GM19463 (cell line): ENCODE data around the gene PGRMC2.

Source experiments
- ATAC-seq: cut with Tn5 transposase; IDR thresholded peaks from one replicate; pipeline ENCODE4 v1.9.1; 2021; ENCODE audit warnings: mild to moderate bottlenecking, moderate library complexity; ENCODE audit not compliant: unreplicated experiment

Gene PGRMC2, protein sequence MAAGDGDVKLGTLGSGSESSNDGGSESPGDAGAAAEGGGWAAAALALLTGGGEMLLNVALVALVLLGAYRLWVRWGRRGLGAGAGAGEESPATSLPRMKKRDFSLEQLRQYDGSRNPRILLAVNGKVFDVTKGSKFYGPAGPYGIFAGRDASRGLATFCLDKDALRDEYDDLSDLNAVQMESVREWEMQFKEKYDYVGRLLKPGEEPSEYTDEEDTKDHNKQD

DNA sequence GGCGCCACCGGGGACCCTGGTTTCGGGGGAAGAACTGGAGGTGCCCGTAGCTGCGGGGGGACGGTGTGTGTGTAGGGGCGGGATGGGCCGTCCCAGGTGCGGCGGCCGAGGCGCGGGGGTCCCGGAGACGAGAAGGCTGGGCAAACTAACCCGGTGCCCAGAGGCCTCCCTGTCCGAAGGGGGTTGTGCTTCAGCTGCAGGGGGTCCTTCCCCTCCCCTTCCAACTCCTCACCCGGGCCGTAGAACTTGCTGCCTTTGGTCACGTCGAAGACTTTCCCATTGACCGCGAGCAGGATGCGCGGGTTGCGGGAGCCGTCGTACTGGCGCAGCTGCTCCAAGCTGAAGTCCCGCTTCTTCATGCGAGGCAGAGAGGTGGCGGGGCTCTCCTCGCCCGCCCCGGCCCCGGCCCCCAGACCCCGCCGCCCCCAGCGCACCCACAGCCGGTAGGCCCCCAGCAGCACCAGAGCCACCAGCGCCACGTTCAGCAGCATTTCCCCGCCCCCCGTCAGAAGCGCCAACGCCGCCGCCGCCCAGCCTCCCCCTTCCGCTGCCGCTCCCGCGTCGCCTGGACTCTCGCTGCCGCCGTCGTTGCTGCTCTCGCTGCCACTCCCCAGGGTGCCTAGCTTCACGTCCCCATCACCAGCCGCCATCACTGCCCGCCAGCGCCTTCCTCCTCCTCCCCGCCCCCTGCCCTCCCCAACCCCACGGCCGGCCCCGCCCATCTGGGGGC lies at the start of gene PGRMC2:
Gene PGRMC2, minus strand, starts transcription at position 673 of the 730 bp plus-strand sequence. Its CDS starts 23 bp downstream, at position 650.
- peak; percentile 4 for ATAC-seq

DNA sequence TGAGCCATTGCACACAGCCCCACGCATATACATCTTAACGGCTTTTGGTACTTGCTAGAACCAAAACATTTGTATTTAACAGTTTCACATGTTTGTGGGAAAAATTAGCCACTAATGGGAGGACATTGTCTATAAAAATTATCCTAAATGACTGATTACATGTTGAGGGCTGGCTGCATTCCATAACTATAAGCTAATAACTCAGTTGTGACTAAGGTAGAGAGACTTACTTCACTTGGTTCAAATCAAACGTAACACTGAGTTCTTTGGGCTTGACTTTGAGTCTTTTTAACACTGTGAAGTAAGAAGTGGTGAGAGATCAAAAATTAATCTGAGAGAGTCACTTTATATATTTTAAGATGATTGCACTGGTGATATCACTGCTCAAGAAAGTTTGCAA lies 47.9 kb upstream of the PGRMC2 start:
- no peak for ATAC-seq

DNA sequence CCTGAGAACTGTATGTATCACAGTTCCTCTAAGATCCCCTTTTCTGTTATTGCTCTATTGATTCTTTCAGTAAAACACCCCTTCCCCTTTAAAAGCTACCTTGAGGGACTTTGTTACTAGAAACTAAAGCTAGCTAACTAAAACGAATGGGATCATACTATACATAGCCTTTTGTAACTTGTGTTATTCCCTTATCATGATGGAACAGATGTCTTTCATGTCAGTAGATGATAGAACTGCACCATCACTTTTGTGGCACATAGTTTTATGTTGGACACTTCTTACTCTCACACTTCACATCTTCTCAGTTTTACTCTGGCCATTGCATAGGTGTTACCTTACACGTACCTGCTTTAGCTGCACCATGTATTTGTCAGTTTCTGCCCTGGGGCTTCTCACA lies 46.6 kb upstream of the PGRMC2 start:
- ATAC-seq = no peak

DNA sequence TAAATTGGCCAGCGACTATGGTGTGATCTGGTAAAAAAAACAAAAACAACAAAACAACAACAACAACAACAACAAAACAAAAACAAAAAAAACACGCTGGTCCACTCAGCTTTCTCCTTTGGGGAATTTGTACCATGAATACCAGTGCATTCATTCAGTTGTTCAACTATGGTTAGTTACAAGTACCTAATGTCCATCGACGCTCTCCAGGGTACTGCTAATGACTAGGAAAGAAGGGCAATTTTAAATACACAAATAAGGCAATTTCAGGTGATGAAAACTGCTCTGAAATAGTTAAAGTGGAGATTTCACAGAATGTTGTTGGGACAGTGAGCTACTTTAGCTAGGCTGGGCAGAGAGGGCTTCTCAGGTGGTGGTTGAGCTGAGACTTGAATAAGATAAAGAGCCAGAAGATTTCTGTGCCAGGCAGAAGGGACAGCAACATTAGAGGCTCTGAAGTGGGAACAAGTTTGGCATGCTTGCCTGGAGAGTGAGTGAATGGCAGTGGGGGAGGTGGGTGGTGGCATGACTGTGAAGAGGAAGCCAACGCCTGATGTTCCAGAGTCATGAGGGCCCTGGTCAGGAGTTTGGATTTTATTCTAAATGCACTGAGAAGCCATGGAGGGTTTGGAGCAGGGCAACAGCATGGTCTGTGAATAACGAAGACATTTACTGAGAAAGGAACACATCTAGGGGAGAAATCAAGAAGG lies 45.9 kb upstream of the PGRMC2 start:
- ATAC-seq = no peak

DNA sequence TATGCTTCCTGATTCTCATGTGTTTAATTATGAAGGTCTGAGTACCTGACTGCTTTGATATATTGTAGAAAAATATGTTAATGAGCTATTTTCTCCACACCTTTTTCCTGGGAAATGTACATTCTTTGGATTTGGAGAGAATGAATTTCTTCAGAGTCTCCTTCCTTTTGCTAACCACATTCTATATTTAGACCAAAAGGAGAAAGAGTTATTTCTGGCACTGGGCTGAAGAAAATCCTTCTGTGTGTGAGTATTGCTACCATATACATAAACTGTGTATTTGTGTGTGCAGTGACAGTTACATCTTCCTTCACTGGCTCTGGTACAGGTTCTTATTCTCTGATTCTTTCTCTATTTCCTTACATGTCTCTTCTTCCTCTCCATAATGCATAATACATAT lies 44.5 kb upstream of the PGRMC2 start:
- no peak for ATAC-seq

DNA sequence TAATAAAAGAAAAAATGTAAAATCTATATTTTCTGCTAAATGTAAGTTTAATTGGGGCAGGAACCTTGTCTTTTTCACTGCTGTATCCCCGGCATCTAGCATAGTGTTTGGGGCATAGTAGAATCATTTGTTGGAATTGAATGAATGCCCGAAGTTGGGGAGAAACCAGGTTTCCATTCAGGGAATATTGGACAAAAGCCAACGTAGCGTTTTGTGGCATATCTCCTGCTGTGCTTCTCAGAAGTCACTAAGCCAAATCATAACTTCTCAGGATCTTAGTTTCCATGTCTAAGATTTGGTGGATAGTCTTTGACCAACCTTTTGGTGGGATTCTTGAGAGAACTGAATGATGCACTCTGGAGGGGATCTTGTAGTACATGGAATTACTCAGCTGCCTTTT lies 42.0 kb upstream of the PGRMC2 start:
- no peak for ATAC-seq

DNA sequence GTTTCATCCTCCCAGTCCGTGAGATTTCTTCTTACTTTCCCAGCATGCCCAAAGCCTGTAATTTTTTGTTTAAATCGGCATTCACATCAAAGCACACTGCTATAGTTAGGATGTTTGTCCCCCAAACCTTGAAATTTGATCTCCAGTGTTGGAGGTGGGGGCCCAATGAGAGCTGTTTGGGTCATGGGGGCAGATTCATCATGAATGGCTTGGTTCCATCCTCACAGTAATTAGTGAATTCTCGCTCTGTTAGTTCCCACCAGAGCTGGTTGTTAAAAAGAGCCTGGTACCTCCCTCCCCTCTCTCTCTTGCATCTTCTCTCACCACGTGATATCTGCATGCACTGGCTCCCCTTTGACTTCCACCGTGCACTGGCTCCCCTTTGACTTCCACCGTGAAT lies 40.5 kb upstream of the PGRMC2 start:
- no peak for ATAC-seq

DNA sequence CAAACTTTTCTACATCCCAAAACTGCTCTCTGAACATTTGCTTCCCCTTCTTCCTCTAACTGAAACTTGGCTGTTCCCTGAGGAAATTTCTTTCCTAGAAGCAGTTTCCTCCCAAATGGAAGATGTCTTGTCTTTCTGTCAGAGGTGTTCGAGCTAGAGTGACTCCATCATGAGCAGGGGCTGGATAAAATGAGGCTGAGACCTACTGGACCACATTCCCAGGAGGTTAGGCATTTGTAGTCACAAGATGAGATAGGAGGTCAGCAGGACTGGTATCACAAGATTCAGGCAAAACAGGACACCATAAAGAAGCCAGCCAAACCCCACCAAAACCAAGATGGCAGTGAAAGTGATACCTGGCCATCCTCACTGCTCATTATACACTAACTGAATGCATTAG lies 35.8 kb upstream of the PGRMC2 start:
- no peak for ATAC-seq

DNA sequence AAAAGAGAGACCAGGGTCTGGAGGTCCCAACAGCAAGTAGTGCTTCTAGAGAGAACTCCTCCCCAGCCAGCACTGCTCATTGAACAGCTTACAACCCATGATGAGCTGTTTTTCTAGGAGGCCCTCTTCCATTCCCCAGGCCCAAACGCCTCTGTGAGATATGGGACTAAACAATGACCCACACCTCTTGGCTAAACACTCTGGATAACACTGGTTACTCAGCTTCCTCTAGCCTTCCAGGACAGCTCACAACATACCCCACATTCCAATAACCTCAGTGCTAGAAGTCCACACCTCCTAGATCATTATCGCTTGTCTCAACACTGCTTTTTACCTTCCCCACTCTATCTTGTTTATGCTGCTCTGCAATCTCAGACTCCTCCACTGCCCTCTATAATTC lies 35.4 kb upstream of the PGRMC2 start:
- no peak for ATAC-seq

DNA sequence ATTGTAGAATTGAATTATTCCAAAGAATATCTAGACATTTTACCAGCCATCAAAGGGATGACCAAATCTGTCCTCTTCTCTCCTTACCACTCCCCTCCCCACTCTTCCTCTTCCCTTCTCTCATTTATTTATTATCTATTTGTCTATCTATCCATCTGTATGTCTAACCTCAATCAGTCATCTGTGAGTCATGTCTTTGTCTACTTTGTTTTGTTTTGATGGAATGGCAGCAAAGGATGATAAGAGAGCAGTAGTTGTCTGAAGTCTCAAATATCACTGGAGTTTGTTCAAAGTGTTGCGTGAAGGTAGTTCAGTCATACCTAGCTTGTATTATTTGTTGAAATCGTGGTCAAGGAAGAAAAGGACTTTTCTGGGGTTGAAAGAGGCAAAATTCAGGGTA lies 34.7 kb upstream of the PGRMC2 start:
- no peak for ATAC-seq

DNA sequence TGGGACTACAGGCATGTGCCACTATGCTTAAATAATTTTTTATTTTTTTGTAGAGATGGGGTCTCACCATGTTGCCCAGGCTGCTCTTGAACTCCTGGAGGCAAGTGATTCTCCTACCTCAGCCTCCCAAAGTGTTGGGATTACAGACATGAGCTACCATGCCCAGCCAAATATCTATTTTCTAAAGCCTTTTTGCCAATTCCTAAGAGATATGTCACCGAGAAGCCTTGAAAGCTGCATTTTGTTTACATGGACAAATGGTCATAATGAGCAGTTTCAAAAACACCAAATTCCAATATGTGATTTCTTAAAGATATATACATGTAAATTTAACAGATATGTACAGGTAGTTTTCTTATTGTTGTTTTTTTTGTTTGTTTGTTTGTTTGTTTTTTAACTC lies 33.0 kb upstream of the PGRMC2 start:
- ATAC-seq = no peak

DNA sequence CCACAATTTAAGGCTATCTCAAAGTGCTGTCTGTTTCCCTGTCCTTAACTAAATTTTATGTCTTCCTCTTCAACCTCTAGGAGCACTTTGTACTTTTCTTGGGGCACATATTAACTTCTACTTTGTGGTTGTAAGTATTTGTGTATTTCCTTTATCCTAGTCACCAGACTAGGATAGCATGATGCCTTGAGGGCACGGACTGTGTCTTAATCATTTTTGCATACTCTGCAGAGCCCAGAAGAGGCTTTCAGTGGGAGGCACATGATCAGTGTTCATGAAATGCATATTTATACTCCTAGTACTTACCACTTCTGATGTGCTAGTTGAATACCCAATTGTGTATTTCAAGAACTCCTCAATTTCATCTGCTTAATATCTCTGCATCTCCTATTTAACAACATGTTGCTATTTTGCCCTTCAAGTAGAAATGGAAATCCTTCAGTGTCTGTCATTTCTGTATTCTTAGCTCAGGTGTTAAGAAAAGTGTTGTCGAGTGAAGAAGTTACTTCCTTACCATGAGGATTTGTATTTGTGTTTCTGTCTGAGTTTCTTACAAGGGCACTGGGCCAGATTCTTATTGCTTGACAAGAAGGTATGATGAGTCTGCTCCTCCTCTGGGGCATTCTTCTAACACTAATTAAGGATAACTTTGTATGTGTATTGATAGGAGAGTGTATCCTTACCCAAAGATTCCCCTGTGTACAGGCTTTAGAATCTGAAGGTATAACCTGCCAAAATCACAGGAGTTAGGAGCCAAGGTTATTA lies 28.3 kb upstream of the PGRMC2 start:
- no peak for ATAC-seq

DNA sequence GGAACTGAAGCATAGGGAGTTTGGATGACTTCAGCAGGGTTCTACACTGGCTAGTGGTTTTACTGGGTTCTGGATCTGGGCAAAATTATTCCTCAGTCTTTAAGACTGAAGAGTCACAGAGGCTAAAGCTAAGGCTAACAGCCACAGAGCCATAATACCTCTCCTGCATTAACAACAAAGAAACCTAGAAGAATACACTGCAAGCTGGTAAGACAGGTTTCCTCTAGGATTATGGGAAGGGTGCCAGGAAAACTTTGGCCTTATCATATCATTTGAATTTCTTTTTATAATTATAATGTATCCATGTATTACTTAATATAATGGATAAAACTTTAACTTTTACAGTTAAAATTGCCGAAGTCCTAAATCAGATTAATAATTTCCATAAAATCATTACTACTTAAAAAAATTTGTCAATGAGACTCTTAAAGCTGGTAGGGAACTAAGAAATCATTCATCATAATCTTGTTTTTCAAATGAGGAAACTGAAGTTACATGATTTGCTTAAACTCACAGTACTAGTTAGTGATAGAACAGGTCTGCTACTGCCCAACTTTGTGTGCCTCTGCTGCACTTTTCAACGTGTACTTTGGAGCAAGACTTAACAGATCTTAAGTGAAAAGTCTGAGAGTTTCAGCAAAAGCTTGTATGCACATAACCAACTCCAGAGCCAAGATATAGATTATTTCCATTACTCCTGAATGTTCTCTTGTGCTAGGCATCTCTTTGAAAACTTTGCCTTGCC lies 24.2 kb upstream of the PGRMC2 start:
- ATAC-seq = no peak

DNA sequence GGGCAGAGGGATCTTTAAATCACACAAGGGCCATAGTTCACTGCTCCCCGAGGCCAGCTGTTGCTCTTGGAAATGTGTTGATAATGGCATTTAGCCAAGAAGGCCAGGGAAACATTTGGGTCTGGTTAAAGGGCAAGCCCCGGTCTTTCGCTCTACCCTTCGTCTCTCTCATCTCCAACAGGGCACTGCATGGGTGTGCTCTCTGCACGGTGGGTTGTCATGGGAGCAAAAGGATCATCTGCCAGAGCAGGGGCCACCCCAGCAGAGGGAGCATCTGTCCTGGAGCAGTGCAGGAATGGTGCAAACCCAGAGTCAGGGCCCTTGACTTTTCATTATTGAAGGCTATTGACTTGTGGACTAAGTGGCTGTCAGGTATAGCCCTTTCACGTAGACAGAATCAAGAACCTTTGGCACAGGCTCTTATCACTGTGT lies 22.7 kb upstream of the PGRMC2 start:
- ATAC-seq = no peak

DNA sequence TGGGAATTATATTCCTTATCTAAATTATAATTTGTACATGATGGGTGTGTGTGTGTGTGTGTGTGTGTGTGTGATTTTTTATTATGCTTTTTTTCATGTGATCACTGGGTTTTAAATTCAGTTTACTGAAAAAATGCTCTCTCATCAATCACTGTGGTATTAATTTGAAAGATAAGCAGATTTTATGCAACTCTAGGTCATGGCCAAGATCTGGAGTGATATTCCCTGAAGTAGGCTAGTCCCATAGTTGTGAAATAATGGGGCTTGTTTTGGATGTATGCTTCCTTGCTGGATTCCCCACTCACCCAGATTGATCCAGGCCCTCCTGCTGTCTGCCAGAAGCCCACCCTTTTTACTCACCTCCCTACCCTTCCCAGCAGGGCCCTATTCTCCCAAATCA lies 22.0 kb upstream of the PGRMC2 start:
- ATAC-seq = no peak

DNA sequence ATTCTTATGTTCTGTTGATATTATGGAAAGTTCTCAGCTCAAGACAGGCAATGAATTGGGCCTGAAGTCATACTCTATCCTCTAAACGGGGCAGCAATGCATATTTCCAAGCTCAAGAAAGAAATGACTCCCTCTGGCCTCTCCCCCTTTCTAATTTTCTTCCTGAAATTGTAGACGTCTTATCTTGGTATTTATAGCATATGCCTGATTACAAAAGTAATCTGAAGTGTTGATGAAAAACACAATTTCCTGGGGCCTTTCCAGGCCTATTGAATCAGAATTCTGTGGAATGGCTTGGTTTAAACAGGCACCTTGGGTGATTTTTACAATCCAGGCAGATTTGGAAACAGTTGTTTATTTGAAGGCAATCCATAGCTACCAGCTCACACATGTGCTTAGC lies 21.4 kb upstream of the PGRMC2 start:
- ATAC-seq = no peak

DNA sequence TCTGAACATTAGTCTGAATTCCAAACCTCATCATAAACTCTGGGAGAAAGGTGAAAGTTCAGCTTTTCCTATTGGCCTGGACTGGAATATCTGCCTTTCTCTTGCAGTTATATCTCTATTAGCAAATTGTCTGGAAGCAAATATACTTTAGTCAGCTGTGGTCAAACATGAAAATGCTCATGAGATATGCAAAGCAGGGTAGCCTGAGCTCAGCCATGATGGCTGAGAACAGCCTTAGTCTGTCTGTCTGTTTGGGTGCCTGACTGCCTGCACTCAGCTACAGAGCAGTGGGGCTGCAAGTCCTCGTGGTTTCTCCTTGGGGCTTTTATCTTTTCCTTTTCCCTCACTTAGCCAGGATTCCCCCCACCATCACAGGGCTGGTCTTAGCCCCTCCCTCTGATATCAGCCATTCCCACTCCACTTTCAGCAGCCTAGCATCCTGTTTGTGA lies 19.5 kb upstream of the PGRMC2 start:
- ATAC-seq = peak; percentile 80

DNA sequence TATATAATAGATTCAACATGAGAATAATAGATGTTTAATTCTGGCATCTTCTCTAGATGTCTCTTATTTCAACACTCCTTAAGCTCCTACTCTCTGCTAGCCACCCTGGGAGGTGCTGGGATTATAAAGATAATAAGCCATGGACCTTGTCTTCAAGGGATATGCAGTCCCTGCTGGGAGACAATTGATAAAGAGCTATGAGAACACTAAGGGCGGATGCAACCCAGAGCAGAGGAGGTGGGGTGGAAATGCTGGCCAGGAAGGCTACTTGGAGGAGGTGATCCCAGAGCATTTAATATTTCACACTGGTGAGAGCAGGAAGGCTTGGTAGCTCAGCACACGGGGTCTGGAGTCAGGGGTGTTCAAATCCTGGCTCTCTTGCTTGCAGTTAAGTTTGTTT lies 18.3 kb upstream of the PGRMC2 start:
- ATAC-seq = no peak

DNA sequence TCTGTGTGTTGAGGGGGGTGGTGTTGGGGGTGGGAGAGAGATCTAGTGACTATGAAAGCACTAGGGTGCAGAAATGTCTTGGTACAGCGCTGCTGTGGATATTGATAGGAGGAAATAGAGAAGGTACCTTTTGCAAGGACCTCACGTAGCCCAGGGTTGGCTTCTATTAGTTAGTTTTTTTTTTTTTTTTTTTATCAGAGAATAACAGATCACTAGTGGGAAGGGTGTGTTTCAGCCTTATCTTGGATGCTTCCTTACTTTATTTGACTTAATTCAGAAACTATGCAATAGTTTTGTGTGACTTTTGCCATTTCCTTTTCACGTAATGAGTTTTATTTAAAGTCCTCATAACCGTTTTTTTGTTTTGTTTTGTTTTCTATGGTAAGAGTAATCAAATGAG lies 16.4 kb upstream of the PGRMC2 start:
- no peak for ATAC-seq

DNA sequence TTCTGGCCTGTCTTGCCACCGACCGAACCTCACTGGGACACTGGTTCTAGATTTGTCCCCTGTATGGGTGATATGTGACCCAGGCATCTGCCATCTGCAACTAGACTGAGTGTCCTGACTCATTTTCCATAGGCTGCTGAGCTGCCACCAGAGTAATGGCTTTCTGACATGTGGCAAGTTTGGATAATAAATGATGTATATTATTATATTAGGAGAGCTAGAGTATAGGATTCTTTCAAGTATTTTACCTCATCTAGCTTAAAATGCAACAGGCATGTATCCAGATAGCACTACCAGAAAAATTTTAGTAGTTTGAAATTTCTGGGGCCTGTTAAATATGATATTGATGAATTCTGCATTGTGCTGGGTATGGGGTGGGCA lies 15.8 kb upstream of the PGRMC2 start:
- ATAC-seq = no peak

DNA sequence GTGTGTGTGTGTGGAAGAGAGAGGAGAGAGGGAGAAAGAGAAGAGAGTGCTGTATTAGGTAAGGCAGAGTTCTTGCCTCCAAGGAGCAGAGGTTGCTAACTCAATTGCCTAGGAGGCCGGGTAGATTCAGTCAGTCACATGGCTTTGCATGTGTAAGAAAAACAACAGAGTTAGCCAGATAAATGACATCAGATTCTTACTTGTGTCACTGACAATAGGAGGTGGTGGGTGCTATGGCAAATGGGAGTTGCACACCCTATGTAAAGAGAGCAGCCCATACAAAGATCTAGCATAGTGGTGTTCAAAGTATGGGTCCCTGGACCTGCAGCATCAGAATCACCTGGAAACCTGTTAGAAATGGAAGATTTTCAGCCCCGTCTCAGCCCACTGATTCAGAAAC lies 14.4 kb upstream of the PGRMC2 start:
- ATAC-seq = no peak
